GM19328 (cell line): Measurements from ENCODE around the gene YWHAB.
"Not testable (repeated sequence)": the region's sequence is repeated elsewhere in the genome, so short reads cannot be mapped to it uniquely, and the experiment has no call there.

Experiments
- ATAC-seq: cut with Tn5 transposase; IDR thresholded peaks from one replicate; pipeline ENCODE4 v1.9.1; 2021; ENCODE audit warnings: mild to moderate bottlenecking, moderate library complexity; ENCODE audit not compliant: unreplicated experiment

Gene YWHAB

GRCh38 chr20:44866703-44867335 lies 18.7 kb upstream of the YWHAB start:
- no peak for ATAC-seq

GRCh38 chr20:44869471-44869870 lies 16.0 kb upstream of the YWHAB start:
- no peak for ATAC-seq

- not testable (repeated sequence) for ATAC-seq
Observed at GRCh38 chr20:44882360-44882759, 3.1 kb upstream of the YWHAB start.

- no peak for ATAC-seq
Observed at GRCh38 chr20:44883214-44883902, 2.1 kb upstream of the YWHAB start.

- ATAC-seq = no peak
Observed at GRCh38 chr20:44884907-44885391, 556 bp upstream of the YWHAB start.

GRCh38 chr20:44886266-44886651 lies 754 bp downstream of the YWHAB start:
- no peak for ATAC-seq

- ATAC-seq = no peak
Observed at GRCh38 chr20:44886828-44887227, 1.3 kb downstream of the YWHAB start.

- no peak for ATAC-seq
Observed at GRCh38 chr20:44887466-44887865, 2.0 kb downstream of the YWHAB start.

GRCh38 chr20:44888226-44889103 lies 3.0 kb downstream of the YWHAB start:
- no peak for ATAC-seq

GRCh38 chr20:44891826-44892225 lies 6.3 kb downstream of the YWHAB start:
- no peak for ATAC-seq

GRCh38 chr20:44894959-44895358 lies 9.5 kb downstream of the YWHAB start:
- ATAC-seq = no peak

GRCh38 chr20:44896583-44896982 lies 11.1 kb downstream of the YWHAB start:
- no peak for ATAC-seq

GRCh38 chr20:44897133-44897532 lies 11.6 kb downstream of the YWHAB start:
- ATAC-seq = no peak

GRCh38 chr20:44900231-44900854 lies 14.8 kb downstream of the YWHAB start:
- ATAC-seq = no peak

GRCh38 chr20:44901974-44902373 lies 16.5 kb downstream of the YWHAB start:
- no peak for ATAC-seq

GRCh38 chr20:44904377-44904776 lies 18.9 kb downstream of the YWHAB start:
- no peak for ATAC-seq

GRCh38 chr20:44908987-44909871 lies 23.7 kb downstream of the YWHAB start:
- ATAC-seq = no peak

- peak; percentile 69 for ATAC-seq
Observed at GRCh38 chr20:44909872-44910689, 24.6 kb downstream of the YWHAB start, which contains the start of gene PABPC1L. PABPC1L (plus strand) TSS chr20:44910060; CDS start chr20:44910144, 84 bp downstream.

- no peak for ATAC-seq
Observed at GRCh38 chr20:44910690-44911262, 25.3 kb downstream of the YWHAB start.
